Peyer's patch (tissue), 4 donors: ENCODE results near the gene HTR7.

Experiments
- CTCF ChIP-seq, 6 experiments: fragments of 450-650 bp in 4 of 6; fragments of 200-600 bp in 2 of 6; sonication (generic) in 1 of 6; IDR thresholded peaks; one replicate each; pipeline ENCODE4 v1.5.1; 2017 to 2019; ENCODE audit warnings: antibody characterized with exemption in 6 of 6, mild to moderate bottlenecking in 3 of 6, moderate library complexity in 1 of 6
- POLR2A ChIP-seq, 2 donors: fragments of 450-650 bp; IDR thresholded peaks; one replicate each; pipeline ENCODE4 v1.5.1; 2017; ENCODE audit warnings: antibody characterized with exemption in 2 of 2, mild to moderate bottlenecking in 2 of 2, moderate library complexity in 2 of 2

- TF ChIP-seq CTCF (IDR thresholded peaks at IDR 0.05) (no peak), POLR2A (IDR thresholded peaks at IDR 0.05) (no peak)
Observed at GRCh38 chr10:90695915-90696676, 161.7 kb downstream of the HTR7 start.
